Esophagus muscularis mucosa (tissue), 4 donors: ENCODE results near the gene SENP1.

Source experiments
- EP300 ChIP-seq: sonication (generic); formaldehyde crosslinking; IDR thresholded peaks from one replicate; pipeline ENCODE4 v1.6.1; 2017; ENCODE audit warnings: antibody characterized with exemption
- POLR2A ChIP-seq: fragments of 450-650 bp; IDR thresholded peaks from one replicate; pipeline ENCODE4 v1.6.1; 2017; ENCODE audit warnings: antibody characterized with exemption, moderate library complexity, mild to moderate bottlenecking, low read depth
- TF ChIP-seq, protein P1 (sequence below), 3 experiments: fragments of 200-600 bp in 2 of 3; fragments of 450-650 bp in 1 of 3; sonication (generic) in 2 of 3; IDR thresholded peaks; one replicate each; pipeline ENCODE4 v1.5.1; 2017 to 2019; ENCODE audit warnings: antibody characterized with exemption in 3 of 3, mild to moderate bottlenecking in 2 of 3, moderate library complexity in 1 of 3

DNA sequence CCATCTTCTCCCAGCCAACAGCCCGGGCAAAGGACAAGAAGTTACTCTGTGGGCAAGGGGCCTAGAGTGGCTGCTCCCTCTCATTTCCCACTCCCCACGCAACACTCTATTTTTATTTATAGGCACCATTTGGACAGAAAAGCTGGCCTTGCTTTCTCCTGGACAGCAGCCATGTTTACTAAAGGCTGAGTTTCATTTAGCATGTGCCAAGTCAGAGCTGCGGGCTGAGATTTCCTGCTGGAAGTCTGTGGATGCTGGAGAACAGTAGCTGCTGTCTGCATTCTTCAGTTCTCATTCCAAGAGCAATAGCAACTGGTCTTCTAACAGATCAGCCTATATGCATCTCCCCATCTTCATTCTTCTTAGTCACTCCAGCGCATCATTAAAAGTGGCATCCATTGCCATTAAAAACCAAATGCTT is 109.9 kb downstream of the SENP1 start:
- TF ChIP-seq EP300 (no peak), POLR2A (no peak)
- TF ChIP-seq, protein P1, sequence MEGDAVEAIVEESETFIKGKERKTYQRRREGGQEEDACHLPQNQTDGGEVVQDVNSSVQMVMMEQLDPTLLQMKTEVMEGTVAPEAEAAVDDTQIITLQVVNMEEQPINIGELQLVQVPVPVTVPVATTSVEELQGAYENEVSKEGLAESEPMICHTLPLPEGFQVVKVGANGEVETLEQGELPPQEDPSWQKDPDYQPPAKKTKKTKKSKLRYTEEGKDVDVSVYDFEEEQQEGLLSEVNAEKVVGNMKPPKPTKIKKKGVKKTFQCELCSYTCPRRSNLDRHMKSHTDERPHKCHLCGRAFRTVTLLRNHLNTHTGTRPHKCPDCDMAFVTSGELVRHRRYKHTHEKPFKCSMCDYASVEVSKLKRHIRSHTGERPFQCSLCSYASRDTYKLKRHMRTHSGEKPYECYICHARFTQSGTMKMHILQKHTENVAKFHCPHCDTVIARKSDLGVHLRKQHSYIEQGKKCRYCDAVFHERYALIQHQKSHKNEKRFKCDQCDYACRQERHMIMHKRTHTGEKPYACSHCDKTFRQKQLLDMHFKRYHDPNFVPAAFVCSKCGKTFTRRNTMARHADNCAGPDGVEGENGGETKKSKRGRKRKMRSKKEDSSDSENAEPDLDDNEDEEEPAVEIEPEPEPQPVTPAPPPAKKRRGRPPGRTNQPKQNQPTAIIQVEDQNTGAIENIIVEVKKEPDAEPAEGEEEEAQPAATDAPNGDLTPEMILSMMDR (IDR thresholded peaks at IDR 0.05): no peak
